ENCODE data around the gene SIPA1.
A peak's percentile ranks its signal among the peaks of the same experiment; 100 is the strongest.
"Not testable (repeated sequence)": the region's sequence is repeated elsewhere in the genome, so short reads cannot be mapped to it uniquely, and the experiment has no call there.

Gene SIPA1

DNA sequence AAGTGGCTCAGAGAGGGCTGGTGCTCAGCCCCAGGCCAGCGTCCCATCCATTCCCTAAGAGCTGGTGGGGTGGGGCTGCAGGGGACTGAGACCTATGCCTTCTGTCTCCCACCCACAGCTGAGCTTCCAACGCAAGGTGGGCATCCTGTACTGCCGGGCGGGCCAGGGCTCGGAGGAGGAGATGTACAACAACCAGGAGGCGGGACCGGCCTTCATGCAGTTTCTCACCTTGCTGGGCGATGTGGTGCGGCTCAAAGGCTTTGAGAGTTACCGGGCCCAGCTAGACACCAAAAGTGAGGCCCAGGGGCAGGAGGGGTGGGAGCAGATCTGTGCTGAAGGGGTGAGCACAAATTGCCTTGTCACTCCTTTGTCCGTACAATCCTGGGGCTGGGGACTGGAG is 6.9 kb downstream of the SIPA1 start:
- no peak for DNase-seq

DNA sequence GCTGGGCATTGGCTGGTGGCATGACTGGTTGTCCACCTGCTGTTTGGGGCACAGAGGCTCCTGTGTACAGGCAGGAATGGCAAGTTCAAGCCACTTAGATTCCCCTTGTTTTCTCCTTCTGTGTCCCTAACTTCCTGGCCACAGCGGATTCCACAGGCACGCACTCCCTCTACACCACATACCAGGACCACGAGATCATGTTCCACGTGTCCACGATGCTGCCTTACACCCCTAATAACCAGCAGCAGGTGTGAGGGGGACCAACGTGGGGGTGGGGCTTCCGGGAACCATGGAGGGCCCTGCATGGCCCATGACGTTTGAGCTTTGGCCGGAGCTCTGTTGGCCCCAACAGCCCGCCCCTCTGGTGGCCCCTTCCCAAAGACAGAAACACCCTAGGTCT is 7.8 kb downstream of the SIPA1 start:
- no peak for DNase-seq

DNA sequence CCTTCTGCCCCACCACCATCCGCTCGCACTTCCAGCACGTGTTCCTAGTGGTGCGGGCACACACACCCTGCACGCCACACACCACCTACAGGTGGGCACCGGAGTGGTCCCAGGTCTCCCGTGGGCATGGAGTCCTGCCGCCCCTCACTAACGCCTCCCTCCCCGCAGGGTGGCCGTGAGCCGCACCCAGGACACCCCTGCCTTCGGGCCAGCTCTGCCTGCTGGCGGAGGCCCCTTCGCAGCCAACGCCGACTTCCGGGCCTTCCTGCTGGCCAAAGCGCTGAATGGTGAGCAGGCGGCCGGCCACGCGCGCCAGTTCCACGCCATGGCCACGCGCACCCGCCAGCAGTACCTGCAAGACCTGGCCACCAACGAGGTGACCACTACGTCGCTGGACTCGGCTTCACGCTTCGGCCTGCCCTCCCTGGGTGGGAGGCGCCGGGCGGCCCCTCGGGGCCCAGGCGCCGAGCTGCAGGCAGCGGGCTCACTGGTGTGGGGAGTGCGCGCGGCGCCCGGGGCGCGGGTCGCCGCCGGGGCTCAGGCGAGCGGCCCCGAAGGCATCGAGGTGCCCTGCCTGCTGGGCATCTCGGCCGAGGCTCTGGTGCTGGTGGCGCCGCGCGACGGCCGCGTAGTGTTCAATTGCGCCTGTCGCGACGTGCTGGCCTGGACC is 8.5 kb downstream of the SIPA1 start:
- no peak for DNase-seq

DNA sequence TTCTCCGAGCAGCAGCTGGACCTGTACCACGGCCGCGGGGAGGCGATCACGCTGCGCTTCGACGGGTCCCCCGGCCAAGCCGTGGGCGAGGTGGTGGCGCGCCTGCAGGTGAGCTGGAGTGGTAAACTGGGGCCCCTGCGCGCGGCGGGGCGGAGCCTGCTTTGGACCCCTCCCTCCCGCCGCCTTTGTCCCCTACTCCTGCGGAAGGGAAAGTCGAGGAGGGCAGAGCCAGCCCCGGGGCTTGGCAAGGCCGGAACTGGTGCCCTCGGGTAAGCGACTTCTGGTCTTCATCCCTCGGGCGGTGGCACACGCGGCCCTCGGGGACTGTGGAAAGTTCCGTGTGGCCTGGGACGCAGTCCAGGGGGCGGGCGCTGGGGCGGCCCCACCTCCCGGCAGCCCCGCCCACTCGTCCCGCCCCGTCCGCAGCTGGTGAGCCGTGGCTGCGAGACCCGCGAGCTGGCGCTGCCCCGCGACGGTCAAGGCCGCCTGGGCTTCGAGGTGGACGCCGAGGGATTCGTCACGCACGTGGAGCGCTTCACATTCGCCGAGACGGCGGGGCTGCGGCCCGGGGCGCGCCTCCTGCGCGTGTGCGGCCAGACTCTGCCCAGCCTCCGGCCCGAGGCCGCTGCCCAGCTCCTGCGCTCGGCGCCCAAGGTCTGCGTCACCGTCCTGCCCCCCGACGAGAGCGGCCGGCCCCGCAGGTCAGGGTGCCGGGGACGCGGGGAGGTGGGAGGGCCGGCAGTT is 9.2 kb downstream of the SIPA1 start:
- DNase-seq, result no peak

DNA sequence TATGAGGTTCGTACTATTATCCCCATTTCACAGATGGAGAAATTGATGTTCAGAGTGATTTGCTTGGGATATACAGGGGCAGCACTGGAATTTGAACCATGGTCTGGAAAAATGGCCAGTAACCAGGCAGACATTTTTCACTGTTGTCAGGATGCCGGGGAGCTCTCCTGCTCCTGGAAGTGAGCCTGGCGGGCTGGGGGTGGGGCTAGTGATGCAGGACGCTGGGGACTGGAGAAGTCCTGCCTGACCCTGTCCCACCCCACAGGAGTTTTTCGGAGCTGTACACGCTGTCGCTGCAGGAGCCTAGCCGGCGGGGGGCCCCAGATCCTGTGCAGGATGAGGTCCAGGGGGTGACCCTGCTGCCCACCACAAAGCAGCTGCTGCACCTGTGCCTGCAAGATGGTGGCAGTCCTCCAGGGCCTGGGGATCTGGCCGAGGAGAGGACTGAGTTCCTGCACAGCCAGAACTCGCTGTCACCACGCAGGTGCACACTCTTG is 11.1 kb downstream of the SIPA1 start:
- DNase-seq, result no peak

DNA sequence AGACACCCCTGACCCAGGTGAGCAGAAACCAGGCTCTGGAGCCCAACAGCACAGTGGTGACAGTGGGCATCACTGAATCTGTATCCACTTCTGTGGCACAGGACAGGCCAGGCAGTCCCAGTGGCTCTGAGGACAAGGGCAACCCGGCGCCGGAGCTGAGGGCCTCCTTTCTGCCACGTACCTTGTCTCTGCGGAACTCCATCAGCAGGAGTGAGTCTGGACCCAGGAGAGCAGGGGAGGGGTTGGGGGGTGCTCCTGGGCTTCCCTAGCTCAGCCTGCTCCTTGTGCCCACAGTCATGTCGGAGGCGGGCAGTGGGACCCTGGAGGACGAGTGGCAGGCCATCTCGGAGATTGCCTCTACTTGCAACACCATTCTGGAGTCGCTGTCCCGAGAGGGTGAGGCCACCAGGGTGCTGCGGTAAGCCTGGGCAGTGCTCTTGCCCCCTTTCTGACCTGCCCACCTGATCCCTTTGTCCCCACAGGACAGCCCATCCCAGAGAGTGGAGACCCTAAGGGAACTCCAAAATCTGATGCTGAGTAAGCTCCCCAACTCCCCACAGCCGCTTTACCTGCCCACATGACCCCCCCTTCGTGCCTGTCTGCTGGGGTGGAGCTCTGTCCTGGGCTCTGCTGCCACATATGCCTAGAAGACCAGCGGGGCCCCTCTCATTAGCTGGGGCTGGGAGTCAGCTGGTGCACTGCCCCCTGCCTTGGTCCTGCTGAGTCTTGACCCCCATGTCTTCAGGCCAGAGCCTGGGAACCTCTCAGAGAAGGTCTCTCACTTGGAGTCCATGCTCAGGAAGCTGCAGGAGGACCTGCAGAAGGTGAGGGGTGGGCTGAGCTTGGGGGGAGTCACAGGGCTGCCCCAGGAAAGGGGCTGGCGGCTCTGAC is 12.0 kb downstream of the SIPA1 start:
- DNase-seq, result no peak

DNA sequence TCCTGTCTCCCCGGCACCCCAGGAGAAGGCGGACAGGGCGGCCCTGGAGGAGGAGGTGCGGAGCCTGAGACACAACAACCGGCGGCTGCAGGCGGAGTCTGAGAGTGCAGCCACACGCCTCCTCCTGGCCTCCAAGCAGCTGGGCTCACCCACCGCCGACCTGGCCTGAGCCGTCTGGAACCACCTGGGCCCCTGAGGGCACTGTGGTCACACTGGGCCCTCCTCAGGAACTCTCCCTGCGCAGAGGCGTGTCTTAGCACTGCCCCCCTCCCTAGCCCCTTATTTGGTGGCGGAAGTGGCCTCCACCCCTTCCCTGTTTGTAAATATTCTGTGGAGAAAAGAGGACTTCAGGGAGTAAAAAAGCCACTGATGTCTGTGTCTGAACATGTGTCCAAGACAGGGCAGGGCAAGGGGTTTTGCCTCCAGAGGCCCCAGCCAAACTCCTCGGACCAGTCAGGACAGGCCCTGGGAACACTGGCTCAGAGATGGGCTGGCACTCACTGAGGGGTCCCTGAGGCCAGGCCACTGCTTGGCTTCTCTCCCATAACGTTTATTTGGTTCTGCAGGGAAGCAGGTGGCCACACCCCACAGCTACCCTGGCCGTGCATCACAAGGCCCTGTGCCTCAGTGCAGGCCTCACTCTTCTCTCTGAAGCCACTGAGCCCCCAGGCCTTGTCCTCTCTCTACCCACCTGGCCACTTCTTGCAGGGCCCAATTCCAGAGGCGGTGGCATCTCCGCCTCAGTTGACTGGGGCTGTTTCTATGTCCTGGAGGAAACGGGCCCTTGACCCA is 12.8 kb downstream of the SIPA1 start:
- DNase-seq, result no peak

DNA sequence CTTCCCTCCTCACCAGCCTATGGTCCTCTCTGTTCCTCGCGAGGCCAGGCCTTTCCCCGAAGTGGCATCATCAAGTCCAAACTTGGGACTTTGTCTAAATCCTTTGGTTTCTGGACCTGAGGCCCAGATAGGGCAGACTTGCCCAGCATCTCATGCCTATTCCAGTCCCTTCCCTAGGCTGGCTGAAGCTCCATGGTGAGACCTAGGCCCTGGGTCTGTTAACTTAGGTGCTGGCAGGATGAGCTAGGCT is 13.4 kb downstream of the SIPA1 start:
- DNase-seq, result no peak

DNA sequence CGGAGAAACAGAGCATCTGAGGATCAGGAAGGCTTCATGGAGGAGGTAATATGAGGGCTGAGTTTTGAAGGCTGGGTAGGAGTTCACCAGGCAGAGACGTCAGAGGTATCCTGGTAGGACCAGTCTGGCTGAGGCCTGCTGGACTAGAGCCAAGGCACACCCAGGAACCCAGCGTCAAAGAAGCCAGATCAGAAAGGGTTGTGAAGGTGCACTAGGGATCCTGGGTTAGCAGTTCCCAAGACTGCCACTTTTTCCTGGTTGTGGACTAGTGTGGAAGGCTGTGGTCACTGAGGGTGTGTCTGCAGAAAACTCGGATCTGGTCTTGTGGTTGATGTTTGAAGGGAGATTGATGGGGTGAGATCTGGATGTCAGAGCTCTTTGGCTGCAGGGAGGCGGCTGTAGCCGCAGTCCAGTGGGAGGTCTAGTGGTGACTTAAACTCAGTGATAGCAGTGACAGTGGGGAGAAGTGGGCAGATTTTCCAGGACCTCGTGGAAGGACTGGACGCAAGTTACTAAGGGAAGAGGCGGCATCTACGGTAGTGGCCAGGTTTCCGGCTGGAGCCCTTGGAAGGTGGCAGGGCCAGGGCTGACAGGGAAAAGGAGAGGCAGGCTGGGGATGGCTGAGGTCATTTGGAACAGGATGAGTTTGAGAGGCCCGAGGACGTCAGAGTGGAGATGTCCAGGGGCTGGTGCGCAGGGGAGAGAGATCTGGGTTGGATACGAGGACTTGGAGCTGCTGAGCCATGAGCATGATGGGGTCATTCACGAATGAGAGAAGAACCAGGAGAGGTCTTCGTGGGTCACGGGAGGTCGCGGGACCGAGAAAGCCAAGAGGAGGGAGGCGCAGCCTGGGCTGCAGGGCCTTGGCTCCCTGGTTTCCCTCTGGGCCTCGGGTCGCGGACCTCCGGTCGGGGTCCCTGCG is 13.9 kb downstream of the SIPA1 start:
- DNase-seq, result no peak

DNA sequence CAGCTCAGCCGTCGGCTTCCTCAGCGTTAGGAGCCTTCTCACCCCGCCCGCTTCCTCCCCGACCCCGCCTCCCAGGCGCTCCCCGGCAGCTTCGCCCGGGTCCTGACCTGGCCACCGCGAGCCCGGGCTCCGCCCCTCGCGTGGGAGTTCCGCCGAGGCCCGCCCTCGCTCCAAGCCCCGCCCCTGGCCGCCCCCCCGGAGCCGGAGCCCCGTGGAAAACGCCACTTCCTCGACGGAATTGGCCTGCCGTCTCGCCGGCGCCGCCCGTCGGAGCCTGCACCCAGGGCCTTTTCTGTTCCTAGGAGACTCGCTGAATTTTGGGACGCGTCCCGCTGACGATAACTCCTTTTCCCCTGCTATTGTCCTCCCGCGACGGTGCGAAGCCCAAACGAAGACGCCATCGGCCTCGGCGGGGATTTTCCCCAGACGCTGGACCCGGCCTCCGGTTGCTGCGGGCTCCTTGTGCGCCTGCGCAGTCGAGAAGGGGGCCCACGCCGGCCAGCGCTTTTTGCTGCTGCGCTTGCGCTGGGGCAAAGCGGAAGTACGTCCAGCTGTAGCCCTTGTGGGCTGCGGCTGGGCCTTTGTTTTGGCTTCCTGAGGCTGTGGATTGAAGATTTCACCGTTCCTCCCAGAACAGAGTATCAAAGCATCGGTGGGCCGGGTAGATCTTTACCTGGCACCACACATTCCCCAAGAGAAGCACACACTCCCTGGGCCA is 14.8 kb downstream of the SIPA1 start:
- peak; percentile 15 for DNase-seq

DNA sequence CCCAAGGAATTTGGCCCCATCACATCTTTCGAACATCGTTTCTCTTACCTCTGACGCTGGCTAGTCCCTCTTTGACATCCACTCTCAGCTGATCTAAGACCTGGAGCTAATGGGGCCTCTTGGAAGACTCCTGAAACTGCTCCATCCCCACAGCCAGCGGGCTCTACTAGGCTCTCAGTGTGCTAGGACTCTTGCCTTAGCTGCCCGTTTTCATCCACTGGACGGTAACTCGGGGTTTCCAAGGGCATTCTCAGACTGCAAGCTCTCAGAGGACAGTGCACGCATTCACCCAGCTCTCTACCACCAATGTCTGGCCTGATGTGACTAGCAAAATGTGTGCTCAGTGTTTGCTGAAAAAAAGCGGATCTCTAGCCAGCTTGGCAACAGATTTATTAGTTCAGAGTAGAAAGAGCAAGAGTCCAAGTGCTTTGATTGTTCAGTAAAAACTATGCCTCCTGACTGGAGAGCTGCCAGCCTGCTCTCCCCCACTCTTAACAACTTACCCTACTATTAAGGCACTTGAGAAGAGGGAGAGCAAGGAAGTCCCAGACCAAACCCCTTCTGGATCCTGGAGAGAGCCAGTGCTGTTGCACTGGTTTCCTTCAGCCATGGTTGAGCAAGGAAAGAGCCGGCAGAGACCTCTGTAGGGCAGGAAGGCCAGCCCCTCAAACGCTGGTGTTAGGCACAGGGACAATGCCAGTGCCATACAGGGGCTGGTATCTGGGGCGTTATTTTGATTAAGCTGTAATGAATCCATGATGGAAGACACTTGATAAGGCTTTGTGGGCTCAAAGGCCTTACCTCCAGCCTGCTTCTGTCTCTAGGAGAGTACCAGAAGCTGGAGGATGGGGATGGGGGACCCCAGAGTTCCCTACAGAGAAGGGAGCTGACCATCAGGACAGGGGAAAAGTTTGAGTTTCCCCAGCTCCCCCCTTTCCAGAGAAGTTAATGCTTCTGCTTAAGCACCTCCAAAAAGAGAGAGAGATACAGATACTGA is 15.6 kb downstream of the SIPA1 start:
- no peak for DNase-seq

DNA sequence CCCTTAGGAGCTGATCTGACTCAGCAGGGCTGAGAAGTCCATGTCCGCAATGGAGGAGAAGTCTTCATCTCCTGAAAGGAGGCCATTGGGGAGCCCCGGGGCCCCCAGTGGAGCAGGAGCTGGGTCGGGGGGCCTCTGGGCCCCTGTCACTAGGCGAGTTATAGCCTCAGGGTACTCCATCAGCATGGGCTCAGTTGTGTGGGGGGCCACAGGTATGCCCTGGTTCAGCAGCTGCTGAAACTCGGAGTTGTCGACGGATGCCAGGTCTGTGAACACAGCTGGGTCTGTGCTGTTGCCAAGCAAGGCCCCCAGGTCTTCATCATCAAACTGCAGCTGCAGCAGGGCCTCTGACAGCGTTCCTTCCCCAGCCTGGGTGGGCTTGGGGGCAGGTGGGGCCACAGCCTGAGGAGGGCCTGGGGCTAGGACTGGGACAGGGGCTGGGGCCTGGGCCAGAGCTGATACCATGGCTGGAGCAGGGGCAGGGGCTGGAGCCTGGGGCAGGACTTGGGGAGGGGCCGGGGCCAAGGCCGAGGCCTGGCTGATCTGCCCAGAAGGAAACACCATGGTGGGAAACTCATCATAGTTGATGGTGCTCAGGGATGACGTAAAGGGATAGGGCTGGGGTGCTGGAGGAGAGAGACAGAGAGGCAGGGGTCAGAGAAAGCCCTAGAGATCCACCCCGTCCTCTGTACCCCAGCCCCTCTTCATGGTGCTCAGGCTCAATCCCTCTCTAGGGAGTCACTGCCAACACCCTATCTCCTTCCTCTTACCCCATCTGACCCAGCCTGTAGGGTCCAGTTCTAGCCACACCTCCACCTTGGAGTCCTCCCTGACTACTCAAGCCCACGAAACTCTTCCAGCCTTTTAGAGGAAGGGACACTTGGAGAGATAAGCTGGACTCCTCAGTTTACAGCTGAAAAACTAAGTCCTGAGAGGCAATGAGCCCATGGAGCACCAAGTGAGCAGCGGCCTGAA is 16.8 kb downstream of the SIPA1 start:
- DNase-seq, result no peak

DNA sequence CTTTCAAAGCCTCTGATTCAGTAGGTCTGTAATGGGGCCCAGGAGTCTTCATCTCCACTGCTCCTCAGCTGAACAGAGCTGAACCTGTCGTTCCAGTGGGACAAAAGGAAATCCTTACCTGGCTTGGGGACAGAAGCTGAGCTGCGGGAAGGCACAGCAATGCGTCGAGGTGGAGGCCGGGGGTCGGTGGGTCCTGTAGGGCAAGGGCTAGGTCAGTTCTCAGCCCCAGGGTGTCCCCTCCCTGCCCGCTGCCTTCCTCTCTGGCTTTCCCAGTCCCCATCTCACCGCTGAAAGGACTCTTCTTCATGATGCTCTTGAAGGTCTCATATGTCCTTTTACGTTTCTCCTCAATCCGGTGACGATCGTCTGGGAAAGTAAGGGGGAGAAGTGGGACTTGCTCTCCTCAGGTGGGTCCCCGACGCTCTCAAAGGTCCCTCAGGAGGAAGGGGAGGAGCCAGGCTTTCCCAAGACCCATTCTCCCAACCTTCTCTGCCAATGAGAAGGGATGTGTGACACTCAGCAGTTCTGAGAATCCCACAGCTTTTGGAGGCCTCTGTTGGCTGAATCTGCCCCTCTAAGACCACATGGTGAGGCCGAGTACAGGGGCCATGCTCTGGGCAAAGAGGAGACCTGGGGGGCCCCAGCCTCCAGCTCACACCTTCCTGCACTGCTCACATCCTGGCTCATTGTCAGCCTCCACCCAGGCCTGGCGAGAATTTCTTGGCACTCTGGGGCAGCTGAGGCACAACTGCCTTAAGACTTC is 17.9 kb downstream of the SIPA1 start:
- DNase-seq, result no peak

DNA sequence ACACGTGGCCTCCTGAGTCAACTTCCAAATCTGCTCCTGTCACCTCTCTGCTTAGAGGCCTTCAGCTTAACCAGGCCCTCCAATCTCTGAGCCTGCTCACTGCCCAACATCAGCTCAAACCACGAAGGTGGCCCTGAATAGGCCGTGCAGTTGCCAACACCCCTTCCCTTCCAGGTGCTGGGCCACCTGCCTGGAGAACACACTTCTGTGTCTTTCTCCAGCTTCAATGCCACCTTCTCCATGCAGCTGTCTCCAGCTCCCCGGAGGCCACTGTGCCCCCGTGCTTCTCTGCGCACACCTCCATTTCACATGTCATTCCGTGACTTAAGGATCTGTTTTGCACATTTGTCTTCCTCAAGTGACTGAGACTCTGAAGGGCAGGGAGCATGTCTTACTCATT is 19.5 kb downstream of the SIPA1 start:
- DNase-seq, result no peak

DNA sequence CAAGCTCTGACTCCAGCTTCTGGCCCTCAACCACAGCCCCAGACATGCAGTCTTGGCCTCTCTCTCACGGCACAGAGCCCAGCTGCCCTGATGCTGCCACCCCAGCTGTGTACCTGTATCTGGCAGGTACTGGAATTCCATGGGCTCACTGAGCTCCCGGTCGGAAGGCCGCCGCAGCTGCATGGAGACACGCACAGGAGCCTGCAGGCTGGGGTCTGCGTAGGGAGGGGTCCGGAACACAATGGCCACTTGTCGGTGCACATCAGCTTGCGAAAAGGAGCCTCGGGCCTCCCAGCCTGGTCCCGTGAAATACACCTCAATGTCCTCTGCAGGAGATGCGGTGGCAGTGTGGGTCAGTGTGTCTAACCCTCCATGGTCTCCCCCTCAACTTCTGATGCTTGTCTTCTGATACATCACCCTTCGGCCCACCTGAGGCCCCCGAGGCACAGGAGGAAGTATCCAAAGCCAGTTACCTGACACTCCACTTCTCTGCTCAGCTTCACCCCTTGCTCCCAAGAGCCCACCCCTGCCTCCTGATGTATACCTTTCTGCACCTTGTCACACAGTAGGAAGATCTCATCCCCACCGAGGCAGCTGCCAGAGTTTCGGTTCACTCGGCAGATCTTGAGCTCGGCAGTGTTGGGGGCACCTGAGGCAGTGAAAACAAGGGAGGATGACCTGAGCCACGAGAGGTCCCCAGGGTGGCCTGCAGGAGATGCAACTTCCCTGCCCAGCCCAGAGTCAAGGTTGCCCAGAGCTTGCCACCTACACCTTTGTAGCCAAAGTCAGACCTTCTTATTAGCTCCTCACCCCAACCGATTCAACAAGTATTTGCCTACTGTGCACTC is 20.5 kb downstream of the SIPA1 start:
- DNase-seq, result no peak

DNA sequence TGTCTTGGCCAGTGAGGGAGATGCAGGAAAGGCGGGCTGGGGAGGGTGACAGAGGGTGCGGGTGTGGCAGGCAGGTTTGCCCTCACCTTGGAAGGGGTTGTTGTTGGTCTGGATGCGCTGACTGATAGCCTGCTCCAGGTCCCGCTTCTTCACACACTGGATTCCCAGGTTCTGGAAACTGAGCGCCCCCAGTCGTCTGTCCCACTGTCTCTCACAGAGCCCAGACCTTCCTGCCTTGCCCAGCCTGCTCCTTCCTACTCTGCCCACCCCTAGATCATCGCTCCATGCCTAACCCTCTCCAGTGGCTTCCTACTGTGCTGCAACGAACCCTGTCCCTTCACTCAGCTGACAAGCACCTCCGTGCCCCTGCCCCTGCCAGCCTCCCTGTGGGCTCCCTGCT is 22.1 kb downstream of the SIPA1 start:
- DNase-seq, result no peak

DNA sequence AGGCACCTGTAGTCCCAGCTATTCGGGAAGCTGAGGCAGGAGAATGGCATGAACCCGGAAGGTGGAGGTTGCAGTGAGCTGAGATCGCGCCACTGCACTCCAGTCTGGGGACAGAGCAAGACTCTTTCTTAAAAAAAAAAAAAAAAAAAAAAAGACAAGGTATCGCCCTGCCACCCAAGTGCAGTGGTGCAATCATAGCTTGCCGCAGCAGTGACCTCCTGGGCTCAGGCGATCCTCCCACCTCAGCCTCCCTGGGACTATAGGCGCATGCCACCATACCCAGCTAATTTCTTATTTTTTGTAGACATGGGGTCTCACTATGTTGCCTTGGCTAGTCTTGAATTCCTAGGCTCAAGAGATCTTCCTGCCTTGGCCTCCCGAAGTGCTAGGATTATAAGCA is 23.0 kb downstream of the SIPA1 start:
- DNase-seq, result not testable (repeated sequence)

All from DMS 273 treated with DMSO at 0.1 percent for 48 hours (cell line).